Kidney (tissue), 14 donors: ENCODE data around the gene TTLL5. TPM values are rescaled to one million over a fixed set of nuclear protein-coding genes. Genes with fewer than 3 reads are reported as not detected.

ENCODE experiments used
- DNase-seq, 5 donors: peaks; one replicate each; pipeline ENCODE4 v3.0.0-alpha.2; 2013 to 2020
- FAIRE-seq: peaks from 2 replicates; lab custom pipeline; 2012; peaks lifted over from hg19 to GRCh38; lab: Jason Lieb, UNC
- H3K27ac ChIP-seq, 2 donors: one replicate each; pipeline ENCODE4 v1.7.0; 2013; ENCODE audit warnings: low read depth in 2 of 2, low read length in 2 of 2, inconsistent platforms in 1 of 2
- H3K27me3 ChIP-seq: one replicate; pipeline ENCODE4 v1.7.1; 2013; ENCODE audit warnings: low read length, inconsistent platforms; ENCODE audit not compliant: control insufficient read depth, insufficient read depth
- H3K36me3 ChIP-seq, 3 donors: one replicate each; pipeline versions ENCODE4 v1.7.0 to v1.7.1; 2013; ENCODE audit warnings: low read length in 3 of 3, control low read depth in 1 of 3, inconsistent platforms in 1 of 3; ENCODE audit not compliant: insufficient read depth in 3 of 3, control insufficient read depth in 2 of 3
- H3K4me1 ChIP-seq, 3 donors: one replicate each; pipeline versions ENCODE4 v1.7.0 to v1.7.1; 2013; ENCODE audit warnings: low read length in 3 of 3, inconsistent platforms in 1 of 3, low read depth in 1 of 3; ENCODE audit not compliant: control insufficient read depth in 2 of 3, insufficient read depth in 2 of 3
- H3K4me3 ChIP-seq, 3 donors: one replicate each; pipeline versions ENCODE4 v1.7.0 to v1.8.1; 2013; ENCODE audit warnings: low read length in 3 of 3, control low read depth in 1 of 3, inconsistent platforms in 1 of 3
- H3K9ac ChIP-seq, 3 donors: one replicate each; pipeline versions ENCODE4 v1.7.0 to v1.7.1; 2013; ENCODE audit warnings: low read length in 3 of 3, control low read depth in 1 of 3, inconsistent platforms in 1 of 3
- H3K9me3 ChIP-seq, 3 donors: one replicate each; pipeline versions ENCODE4 v1.7.0 to v1.7.1; 2013; ENCODE audit warnings: low read length in 3 of 3, control low read depth in 1 of 3, inconsistent platforms in 1 of 3; ENCODE audit not compliant: control insufficient read depth in 2 of 3, insufficient read depth in 1 of 3
- intact Hi-C: fragments of 100-400 bp; cut with DNase I; formaldehyde crosslinking; loops from one replicate; pipeline ENCODE4 v1.11.1; 2022
- polyA plus RNA-seq: library from polyadenylated mRNA; stranded (reverse); fragments of 350-450 nt; fragmentation: Illumina TruSeq; extraction: RNeasy Lipid Tissue Mini Kit (QIAGEN cat#74804); gene quantifications from one replicate; pipeline ENCODE4 v1.2.3, GENCODE V29; 2014; ENCODE audit warnings: low read depth, low replicate concordance; ENCODE audit not compliant: insufficient read depth
- total RNA-seq: library from RNA; stranded (reverse); fragmentation: NEBNext Ultra II Directional; extraction: Animal tissue kit (Norgen Biotek cat#: 25700); gene quantifications from one replicate; pipeline ENCODE4 v1.2.1, GENCODE V29; 2021
- TF ChIP-seq, protein P1 (sequence below): IDR thresholded peaks from 3 replicates; pipeline ENCODE4 v1.5.1; 2012; ENCODE audit warnings: mild to moderate bottlenecking, moderate library complexity, borderline replicate concordance; ENCODE audit not compliant: insufficient read depth; ENCODE audit errors: extremely low read depth
- donor health status: control.
- donor health status: control.
- donor health status: control.
- donor health status: control.
- donor health status: control.
- donor health status: DM: yes; HTN: yes; CAD: no.
- donor health status: Normal renal cell carcinoma (clear cell type).

TTLL5 gene
- total and polyA plus RNA-seq, 2 donors from 2014 or later: 16.8 to 37.2 TPM

DNA sequence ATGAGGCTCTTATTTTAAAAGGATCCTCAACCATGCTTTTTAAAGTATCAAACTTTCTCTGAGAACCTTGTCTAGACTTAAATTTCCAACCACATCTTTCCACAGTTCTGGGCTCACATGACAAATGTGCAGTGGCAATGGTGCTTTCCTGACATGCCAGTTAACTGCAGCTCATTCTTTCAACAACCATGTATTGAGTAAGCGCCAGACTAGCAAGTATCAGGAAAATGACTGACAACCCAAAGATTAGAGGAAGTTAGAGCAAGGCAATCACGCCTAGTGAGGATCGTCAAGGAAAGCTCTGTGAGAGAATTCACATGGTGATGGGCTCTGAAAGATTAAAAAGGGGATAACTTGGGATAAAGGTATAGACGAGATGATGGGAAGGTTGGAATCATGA lies 46.9 kb upstream of the TTLL5 start:
- DNase-seq: no peak
- H3K4me1 ChIP-seq: peaks cover 0 to 11% (median 7%) of the 10 kb centered on the region in 3 donors
- no peaks in the 10 kb centered on the region for H3K27me3 ChIP-seq
- intact Hi-C loops: no loop called here
- H3K9ac ChIP-seq: no peak overlapping the region
- H3K4me3 ChIP-seq: no peak overlapping the region
- no peak overlapping the region for H3K27ac ChIP-seq
- no peaks in the 10 kb centered on the region for H3K9me3 ChIP-seq
- no peak for FAIRE-seq
- no peaks in the 10 kb centered on the region for H3K36me3 ChIP-seq
- TF ChIP-seq, protein P1, sequence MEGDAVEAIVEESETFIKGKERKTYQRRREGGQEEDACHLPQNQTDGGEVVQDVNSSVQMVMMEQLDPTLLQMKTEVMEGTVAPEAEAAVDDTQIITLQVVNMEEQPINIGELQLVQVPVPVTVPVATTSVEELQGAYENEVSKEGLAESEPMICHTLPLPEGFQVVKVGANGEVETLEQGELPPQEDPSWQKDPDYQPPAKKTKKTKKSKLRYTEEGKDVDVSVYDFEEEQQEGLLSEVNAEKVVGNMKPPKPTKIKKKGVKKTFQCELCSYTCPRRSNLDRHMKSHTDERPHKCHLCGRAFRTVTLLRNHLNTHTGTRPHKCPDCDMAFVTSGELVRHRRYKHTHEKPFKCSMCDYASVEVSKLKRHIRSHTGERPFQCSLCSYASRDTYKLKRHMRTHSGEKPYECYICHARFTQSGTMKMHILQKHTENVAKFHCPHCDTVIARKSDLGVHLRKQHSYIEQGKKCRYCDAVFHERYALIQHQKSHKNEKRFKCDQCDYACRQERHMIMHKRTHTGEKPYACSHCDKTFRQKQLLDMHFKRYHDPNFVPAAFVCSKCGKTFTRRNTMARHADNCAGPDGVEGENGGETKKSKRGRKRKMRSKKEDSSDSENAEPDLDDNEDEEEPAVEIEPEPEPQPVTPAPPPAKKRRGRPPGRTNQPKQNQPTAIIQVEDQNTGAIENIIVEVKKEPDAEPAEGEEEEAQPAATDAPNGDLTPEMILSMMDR: no peak

DNA sequence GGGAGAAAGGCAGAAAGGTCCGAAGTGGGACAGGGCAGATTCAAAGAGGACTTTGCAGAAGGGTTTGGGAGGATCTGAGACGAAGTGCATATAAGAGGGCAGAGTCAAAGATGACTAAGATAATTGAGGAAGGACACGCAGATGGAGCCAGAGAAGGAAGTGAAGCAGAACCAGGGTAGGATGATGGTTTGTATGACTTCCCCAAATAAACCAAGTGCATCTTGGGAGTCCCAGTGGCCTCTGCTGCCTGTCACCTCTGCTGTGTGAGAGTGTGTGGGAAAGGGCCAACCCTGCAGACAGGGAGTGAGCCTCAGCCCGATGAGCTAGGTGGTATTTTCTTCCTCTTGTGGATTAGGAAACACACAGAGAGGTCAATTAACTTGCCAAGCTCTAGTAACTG lies 45.8 kb upstream of the TTLL5 start:
- DNase-seq (no peak), FAIRE-seq (no peak)
- Histone ChIP-seq H3K4me1 (peaks cover 0 to 16% (median 0%) of the 10 kb centered on the region in 3 donors), H3K27ac (no peak overlapping the region), H3K36me3 (no peaks in the 10 kb centered on the region), H3K4me3 (no peak overlapping the region), H3K27me3 (no peaks in the 10 kb centered on the region), H3K9ac (no peak overlapping the region), H3K9me3 (no peaks in the 10 kb centered on the region)
- TF ChIP-seq, protein P1: no peak
- intact Hi-C loops: no loop called here

DNA sequence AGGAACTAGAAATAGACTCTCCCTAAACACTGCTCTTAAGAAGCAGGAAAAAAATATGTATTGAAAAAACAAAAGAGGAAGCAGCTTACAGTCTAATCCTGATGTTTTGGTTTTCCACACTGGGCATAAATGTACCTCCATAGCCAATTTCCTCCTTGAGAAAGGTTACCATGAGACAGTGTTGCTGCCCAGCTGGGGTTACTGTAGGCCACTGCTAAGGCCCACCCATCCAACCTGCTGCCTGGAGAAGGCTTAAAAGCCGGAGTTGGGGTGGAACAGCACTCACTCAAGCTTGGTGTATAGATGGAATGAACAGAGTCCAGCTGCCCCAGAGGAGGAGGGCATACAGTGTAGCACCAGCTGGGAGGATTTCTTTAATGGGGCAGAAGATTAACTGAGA lies 41.5 kb upstream of the TTLL5 start:
- H3K4me3 ChIP-seq: no peak overlapping the region
- no peak for DNase-seq

DNA sequence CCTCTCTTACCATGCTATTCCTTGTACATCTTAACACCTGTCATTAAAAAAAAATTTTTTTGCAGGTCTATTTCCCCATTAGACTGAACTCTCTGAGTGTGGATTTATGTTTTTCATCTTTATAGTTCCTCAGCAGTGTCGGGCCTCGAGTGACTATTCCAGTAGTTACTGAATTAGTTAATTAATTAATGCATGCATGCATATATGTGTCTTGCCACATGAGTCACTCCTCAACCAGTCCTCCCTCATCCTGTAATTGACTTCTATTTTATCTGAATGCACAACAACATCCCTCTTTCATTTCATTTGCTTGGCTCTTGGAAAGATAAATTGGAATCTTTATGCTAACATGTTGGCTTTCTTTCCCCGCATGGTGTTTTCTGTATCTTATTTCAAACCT lies 36.0 kb upstream of the TTLL5 start:
- TF ChIP-seq, protein P1: no peak
- no peak overlapping the region for H3K27ac ChIP-seq
- no peaks in the 10 kb centered on the region for H3K27me3 ChIP-seq
- DNase-seq (no peak), FAIRE-seq (no peak)
- intact Hi-C loops: no loop called here
- H3K4me1 ChIP-seq: peaks cover 0 to 10% (median 6%) of the 10 kb centered on the region in 3 donors
- no peak overlapping the region for H3K4me3 ChIP-seq
- H3K36me3 ChIP-seq: no peaks in the 10 kb centered on the region
- no peaks in the 10 kb centered on the region for H3K9me3 ChIP-seq
- no peak overlapping the region for H3K9ac ChIP-seq

More for the DNA sequence above, 41.5 kb upstream of the TTLL5 start:
- H3K4me1 ChIP-seq: peaks cover 0 to 7% (median 0%) of the 10 kb centered on the region in 3 donors
- no peak for FAIRE-seq
- H3K27me3 ChIP-seq: no peaks in the 10 kb centered on the region
- intact Hi-C loops: no loop called here
- H3K36me3 ChIP-seq: no peaks in the 10 kb centered on the region
- no peak overlapping the region for H3K9ac ChIP-seq
- H3K27ac ChIP-seq: no peak overlapping the region
- TF ChIP-seq, protein P1: no peak
- no peaks in the 10 kb centered on the region for H3K9me3 ChIP-seq
